ENCODE data around the gene SLC27A5.

Gene SLC27A5

DNA sequence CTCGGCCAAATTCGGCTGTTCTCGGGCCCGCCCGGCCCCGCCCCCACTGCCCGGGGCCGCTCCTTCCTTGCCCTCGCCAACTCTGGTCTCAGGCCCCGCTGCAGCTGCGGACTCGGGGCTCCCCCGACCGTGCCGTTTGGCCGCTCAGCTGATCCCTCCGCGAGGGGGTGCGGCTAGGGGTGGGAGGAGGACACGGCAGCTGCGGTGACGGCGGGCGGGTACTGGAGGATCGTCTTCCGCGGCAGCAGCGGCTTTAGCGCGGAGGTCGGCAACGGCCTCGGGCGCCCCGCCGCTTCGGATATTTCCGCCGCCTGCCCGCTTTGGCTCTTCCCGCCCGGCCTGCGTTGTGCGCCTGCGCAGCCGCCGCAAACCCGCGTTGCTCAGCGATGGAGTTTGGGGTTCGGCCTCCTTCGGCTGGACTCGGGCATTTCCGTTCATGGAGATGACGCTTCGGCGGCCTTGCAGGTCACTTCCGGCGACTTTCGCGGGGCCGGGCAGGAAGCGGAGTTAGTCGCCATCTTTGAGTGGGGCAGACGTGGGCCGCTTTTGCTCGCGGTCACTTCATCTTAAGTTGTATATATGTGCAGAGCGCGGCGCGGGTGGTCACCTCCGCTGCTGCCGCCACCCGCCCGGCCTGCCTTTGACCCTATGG, 47.0 kb upstream of the SLC27A5 start (continued):
- TF ChIP-seq, protein P1, sequence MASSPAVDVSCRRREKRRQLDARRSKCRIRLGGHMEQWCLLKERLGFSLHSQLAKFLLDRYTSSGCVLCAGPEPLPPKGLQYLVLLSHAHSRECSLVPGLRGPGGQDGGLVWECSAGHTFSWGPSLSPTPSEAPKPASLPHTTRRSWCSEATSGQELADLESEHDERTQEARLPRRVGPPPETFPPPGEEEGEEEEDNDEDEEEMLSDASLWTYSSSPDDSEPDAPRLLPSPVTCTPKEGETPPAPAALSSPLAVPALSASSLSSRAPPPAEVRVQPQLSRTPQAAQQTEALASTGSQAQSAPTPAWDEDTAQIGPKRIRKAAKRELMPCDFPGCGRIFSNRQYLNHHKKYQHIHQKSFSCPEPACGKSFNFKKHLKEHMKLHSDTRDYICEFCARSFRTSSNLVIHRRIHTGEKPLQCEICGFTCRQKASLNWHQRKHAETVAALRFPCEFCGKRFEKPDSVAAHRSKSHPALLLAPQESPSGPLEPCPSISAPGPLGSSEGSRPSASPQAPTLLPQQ (tag by site-specific recombination; IDR thresholded peaks at IDR 0.05): 0 out of 2 replicates have a peak, but pooled peaks have one; percentile 26
- TF ChIP-seq, protein P2, sequence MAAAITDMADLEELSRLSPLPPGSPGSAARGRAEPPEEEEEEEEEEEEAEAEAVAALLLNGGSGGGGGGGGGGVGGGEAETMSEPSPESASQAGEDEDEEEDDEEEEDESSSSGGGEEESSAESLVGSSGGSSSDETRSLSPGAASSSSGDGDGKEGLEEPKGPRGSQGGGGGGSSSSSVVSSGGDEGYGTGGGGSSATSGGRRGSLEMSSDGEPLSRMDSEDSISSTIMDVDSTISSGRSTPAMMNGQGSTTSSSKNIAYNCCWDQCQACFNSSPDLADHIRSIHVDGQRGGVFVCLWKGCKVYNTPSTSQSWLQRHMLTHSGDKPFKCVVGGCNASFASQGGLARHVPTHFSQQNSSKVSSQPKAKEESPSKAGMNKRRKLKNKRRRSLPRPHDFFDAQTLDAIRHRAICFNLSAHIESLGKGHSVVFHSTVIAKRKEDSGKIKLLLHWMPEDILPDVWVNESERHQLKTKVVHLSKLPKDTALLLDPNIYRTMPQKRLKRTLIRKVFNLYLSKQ (tag by site-specific recombination; IDR thresholded peaks at IDR 0.05; ENCODE audit: borderline replicate concordance): no peak
- no peak for TF ChIP-seq ZSCAN16 (tag by site-specific recombination; IDR thresholded peaks at IDR 0.05)
- TF ChIP-seq ZNF514 (tag by site-specific recombination; IDR thresholded peaks at IDR 0.05): no peak
- TF ChIP-seq, protein P3, sequence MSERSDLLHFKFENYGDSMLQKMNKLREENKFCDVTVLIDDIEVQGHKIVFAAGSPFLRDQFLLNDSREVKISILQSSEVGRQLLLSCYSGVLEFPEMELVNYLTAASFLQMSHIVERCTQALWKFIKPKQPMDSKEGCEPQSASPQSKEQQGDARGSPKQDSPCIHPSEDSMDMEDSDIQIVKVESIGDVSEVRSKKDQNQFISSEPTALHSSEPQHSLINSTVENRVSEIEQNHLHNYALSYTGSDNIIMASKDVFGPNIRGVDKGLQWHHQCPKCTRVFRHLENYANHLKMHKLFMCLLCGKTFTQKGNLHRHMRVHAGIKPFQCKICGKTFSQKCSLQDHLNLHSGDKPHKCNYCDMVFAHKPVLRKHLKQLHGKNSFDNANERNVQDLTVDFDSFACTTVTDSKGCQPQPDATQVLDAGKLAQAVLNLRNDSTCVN (tag by site-specific recombination; optimal IDR thresholded peaks at IDR 0.05): peak; percentile 72
- peak; percentile 25 for TF ChIP-seq ZNF600 (tag by site-specific recombination; IDR thresholded peaks at IDR 0.05)
- no peak for TF ChIP-seq ZNF426 (tag by site-specific recombination; IDR thresholded peaks at IDR 0.05)
- TF ChIP-seq ZNF311 (tag by site-specific recombination; IDR thresholded peaks at IDR 0.05; ENCODE audit: borderline replicate concordance): no peak
- no peak for TF ChIP-seq ZNF785 (tag by site-specific recombination; IDR thresholded peaks at IDR 0.05)
- TF ChIP-seq, protein P4, sequence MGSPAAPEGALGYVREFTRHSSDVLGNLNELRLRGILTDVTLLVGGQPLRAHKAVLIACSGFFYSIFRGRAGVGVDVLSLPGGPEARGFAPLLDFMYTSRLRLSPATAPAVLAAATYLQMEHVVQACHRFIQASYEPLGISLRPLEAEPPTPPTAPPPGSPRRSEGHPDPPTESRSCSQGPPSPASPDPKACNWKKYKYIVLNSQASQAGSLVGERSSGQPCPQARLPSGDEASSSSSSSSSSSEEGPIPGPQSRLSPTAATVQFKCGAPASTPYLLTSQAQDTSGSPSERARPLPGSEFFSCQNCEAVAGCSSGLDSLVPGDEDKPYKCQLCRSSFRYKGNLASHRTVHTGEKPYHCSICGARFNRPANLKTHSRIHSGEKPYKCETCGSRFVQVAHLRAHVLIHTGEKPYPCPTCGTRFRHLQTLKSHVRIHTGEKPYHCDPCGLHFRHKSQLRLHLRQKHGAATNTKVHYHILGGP (tag by site-specific recombination; IDR thresholded peaks at IDR 0.05): no peak
- TF ChIP-seq ZNF529 (tag by site-specific recombination; IDR thresholded peaks at IDR 0.05; ENCODE audit: insufficient replicate concordance): no peak
- no peak for TF ChIP-seq ZNF571 (tag by site-specific recombination; IDR thresholded peaks at IDR 0.05)
- TF ChIP-seq ZNF366 (tag by site-specific recombination; conservative IDR thresholded peaks at IDR 0.05): no peak
- TF ChIP-seq ZNF843 (tag by site-specific recombination; IDR thresholded peaks at IDR 0.05): peak; percentile 17
- TF ChIP-seq ZNF830 (tag by site-specific recombination; IDR thresholded peaks at IDR 0.05; ENCODE audit: low read depth): no peak
- no peak for TF ChIP-seq TCF7L2 (IDR thresholded peaks at IDR 0.05; ENCODE audit: borderline replicate concordance, low read depth, low read length)
- TF ChIP-seq ZNF629 (tag by site-specific recombination; IDR thresholded peaks at IDR 0.05): peak; percentile 90
- TF ChIP-seq ZNF544 (tag by site-specific recombination; IDR thresholded peaks at IDR 0.05): no peak
- TF ChIP-seq, protein P5, sequence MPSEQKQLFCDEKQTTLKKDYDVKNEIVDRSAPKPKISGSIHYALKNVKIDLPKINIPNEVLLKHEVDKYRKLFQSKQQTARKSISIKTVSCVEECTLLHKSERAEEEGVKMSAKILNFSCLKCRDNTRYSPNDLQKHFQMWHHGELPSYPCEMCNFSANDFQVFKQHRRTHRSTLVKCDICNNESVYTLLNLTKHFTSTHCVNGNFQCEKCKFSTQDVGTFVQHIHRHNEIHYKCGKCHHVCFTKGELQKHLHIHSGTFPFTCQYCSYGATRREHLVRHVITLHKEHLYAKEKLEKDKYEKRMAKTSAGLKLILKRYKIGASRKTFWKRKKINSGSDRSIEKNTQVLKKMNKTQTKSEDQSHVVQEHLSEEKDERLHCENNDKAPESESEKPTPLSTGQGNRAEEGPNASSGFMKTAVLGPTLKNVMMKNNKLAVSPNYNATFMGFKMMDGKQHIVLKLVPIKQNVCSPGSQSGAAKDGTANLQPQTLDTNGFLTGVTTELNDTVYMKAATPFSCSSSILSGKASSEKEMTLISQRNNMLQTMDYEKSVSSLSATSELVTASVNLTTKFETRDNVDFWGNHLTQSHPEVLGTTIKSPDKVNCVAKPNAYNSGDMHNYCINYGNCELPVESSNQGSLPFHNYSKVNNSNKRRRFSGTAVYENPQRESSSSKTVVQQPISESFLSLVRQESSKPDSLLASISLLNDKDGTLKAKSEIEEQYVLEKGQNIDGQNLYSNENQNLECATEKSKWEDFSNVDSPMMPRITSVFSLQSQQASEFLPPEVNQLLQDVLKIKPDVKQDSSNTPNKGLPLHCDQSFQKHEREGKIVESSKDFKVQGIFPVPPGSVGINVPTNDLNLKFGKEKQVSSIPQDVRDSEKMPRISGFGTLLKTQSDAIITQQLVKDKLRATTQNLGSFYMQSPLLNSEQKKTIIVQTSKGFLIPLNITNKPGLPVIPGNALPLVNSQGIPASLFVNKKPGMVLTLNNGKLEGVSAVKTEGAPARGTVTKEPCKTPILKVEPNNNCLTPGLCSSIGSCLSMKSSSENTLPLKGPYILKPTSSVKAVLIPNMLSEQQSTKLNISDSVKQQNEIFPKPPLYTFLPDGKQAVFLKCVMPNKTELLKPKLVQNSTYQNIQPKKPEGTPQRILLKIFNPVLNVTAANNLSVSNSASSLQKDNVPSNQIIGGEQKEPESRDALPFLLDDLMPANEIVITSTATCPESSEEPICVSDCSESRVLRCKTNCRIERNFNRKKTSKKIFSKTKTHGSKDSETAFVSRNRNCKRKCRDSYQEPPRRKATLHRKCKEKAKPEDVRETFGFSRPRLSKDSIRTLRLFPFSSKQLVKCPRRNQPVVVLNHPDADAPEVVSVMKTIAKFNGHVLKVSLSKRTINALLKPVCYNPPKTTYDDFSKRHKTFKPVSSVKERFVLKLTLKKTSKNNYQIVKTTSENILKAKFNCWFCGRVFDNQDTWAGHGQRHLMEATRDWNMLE (tag by site-specific recombination; conservative IDR thresholded peaks at IDR 0.05; ENCODE audit: low read depth): peak; percentile 38
- no peak for TF ChIP-seq PRDM1 (tag by site-specific recombination; IDR thresholded peaks at IDR 0.05)
- TF ChIP-seq ZNF610 (tag by site-specific recombination; IDR thresholded peaks at IDR 0.05; ENCODE audit: borderline replicate concordance): peak; percentile 92
- no peak for TF ChIP-seq ZNF140 (tag by site-specific recombination; IDR thresholded peaks at IDR 0.05)
- TF ChIP-seq ZBTB21 (tag by site-specific recombination; IDR thresholded peaks at IDR 0.05): peak; percentile 72; the same call in 1 of the 2 replicates
- TF ChIP-seq, protein P6, sequence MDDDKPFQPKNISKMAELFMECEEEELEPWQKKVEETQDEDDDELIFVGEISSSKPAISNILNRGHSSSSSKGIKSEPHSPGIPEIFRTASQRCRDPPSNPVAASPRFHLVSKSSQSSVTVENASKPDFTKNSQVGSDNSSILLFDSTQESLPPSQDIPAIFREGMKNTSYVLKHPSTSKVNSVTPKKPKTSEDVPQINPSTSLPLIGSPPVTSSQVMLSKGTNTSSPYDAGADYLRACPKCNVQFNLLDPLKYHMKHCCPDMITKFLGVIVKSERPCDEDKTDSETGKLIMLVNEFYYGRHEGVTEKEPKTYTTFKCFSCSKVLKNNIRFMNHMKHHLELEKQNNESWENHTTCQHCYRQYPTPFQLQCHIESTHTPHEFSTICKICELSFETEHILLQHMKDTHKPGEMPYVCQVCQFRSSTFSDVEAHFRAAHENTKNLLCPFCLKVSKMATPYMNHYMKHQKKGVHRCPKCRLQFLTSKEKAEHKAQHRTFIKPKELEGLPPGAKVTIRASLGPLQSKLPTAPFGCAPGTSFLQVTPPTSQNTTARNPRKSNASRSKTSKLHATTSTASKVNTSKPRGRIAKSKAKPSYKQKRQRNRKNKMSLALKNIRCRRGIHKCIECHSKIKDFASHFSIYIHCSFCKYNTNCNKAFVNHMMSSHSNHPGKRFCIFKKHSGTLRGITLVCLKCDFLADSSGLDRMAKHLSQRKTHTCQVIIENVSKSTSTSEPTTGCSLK (tag by site-specific recombination; IDR thresholded peaks at IDR 0.05): no peak
- peak; percentile 73 for TF ChIP-seq SP2 (tag by site-specific recombination; IDR thresholded peaks at IDR 0.05)
- no peak for TF ChIP-seq ZNF776 (tag by site-specific recombination; IDR thresholded peaks at IDR 0.05; ENCODE audit: borderline replicate concordance)
- no peak for TF ChIP-seq ZNF132 (tag by site-specific recombination; IDR thresholded peaks at IDR 0.05; ENCODE audit: borderline replicate concordance)
